ENCODE measurements around the gene DRICH1. TPM values are rescaled to one million over a fixed set of nuclear protein-coding genes. Genes with fewer than 3 reads are reported as not detected.

The DRICH1 gene
- total and polyA plus RNA-seq, 2 of the 13 experiments (the other 11 are each of a cell fraction or from before 2014, with no cell fraction given): 0.22 to 0.66 TPM

- Histone ChIP-seq H3K79me2 (ENCODE audit: insufficient read depth, low read length) (no peaks in the 10 kb centered on the region), H3K4me3 (replicated peaks in 1 of 3; ENCODE audit: insufficient read depth in 1 of 3, low read depth in 2 of 3, low read length in 3 of 3) (no peak overlapping the region), H4K20me1 (ENCODE audit: insufficient read depth, low read length) (no peaks in the 10 kb centered on the region), H3K4me2 (ENCODE audit: low read depth, low read length) (no peak overlapping the region), H3K9me3 (ENCODE audit: low read length) (no peaks in the 10 kb centered on the region), H3K27ac (ENCODE audit: extremely low read length, insufficient read depth, low read length) (no peak overlapping the region), H3K27me3 (ENCODE audit: control insufficient read depth in 1 of 2, insufficient read depth in 2 of 2, low read length in 2 of 2) (peaks cover 5 to 11% of the 10 kb centered on the region in 2 experiments; a peak in 3 of 5 replicates), H3K4me1 (ENCODE audit: insufficient read depth, low read length) (no peaks in the 10 kb centered on the region), H2AFZ (ENCODE audit: low read length) (no peak overlapping the region), H3K36me3 (replicated peaks in 1 of 2; ENCODE audit: control insufficient read depth in 1 of 2, insufficient read depth in 2 of 2, low read length in 2 of 2) (no peaks in the 10 kb centered on the region), H3K9ac (ENCODE audit: insufficient read depth, low read depth, low read length) (no peak overlapping the region)
- DNase-seq (ENCODE audit: low spot score) (no peak), ATAC-seq (no peak; the same call in 2 of the 3 replicates), FAIRE-seq (no peak)
- 57% methylated on average over 6 of the region's 8 CpGs for WGBS (ENCODE audit: low lambda C conversion rate)
- intact Hi-C loops (cut with micrococcal nuclease; ENCODE audit: unreplicated experiment) (no loop called here), in situ Hi-C loops (cut with HindIII; ENCODE audit: extremely low pct_ligation_motif_present, low pct_unique_long_range_greater_than_20kb) (loop anchor here (25.0 kb wide), 2 partner anchors 88 to 413 kb away; no protein-coding TSS in a partner anchor)
- no TSS peak for BruUV-seq (replicated peaks)
- ChIA-PET POLR2A (no interaction called here), CTCF (ENCODE audit: low intra/inter-chr PET ratio, low total read pairs) (no interaction called here)
- TF ChIP-seq NRL (CRISPR knock-in tag; IDR thresholded peaks at IDR 0.05; ENCODE audit: borderline replicate concordance) (no peak), ZNF841 (CRISPR knock-in tag; IDR thresholded peaks at IDR 0.05; ENCODE audit: borderline replicate concordance) (no peak), ZNF619 (CRISPR knock-in tag; IDR thresholded peaks at IDR 0.05) (no peak), ZNF513 (CRISPR knock-in tag; conservative IDR thresholded peaks at IDR 0.05) (no peak), ZBTB49 (CRISPR knock-in tag; IDR thresholded peaks at IDR 0.05; ENCODE audit: borderline replicate concordance) (no peak), SMYD3 (CRISPR knock-in tag; IDR thresholded peaks at IDR 0.05) (no peak), CCDC6 (CRISPR knock-in tag; IDR thresholded peaks at IDR 0.05) (no peak), POGZ (CRISPR knock-in tag; IDR thresholded peaks at IDR 0.05) (no peak), AHDC1 (CRISPR knock-in tag; IDR thresholded peaks at IDR 0.05; ENCODE audit: borderline replicate concordance) (no peak), SMAD3 (CRISPR knock-in tag; IDR thresholded peaks at IDR 0.05) (no peak), TARDBP (CRISPR knock-in tag; IDR thresholded peaks at IDR 0.05) (no peak)
Measured at GRCh38 chr22:23574877-23575276, 57.2 kb downstream of the DRICH1 start.
